K562 (cell line): ENCODE measurements around the gene MRPS33. TPM values are rescaled to one million over a fixed set of nuclear protein-coding genes. Genes with fewer than 3 reads are reported as not detected.

Source experiments
- CHCHD3 ChIP-seq: fragments of 250-450 bp; sonication (Bioruptor Pico); IDR thresholded peaks from 2 replicates; pipeline ENCODE4 v2.1.2; 2022; ENCODE audit warnings: mild to moderate bottlenecking
- GATAD2B ChIP-seq: fragments of 450-650 bp; IDR thresholded peaks from 2 replicates; pipeline ENCODE4 v1.6.1; 2017; ENCODE audit warnings: mild to moderate bottlenecking, borderline replicate concordance
- HIVEP1 ChIP-seq: fragments of 250-450 bp; sonication (Bioruptor Pico); IDR thresholded peaks from 2 replicates; pipeline ENCODE4 v1.4.0; 2020; ENCODE audit warnings: mild to moderate bottlenecking
- HNRNPK ChIP-seq: fragments of 200-400 bp; formaldehyde crosslinking; IDR thresholded peaks from one replicate; pipeline ENCODE4 v1.6.1; 2018; ENCODE audit warnings: mild to moderate bottlenecking, low read depth, low read length; ENCODE audit not compliant: poor library complexity, severe bottlenecking
- KAT7 ChIP-seq: sonication (generic); formaldehyde crosslinking; IDR thresholded peaks from 2 replicates; pipeline ENCODE4 v1.8.0; 2022; ENCODE audit warnings: missing genetic modification reagents, mild to moderate bottlenecking, borderline replicate concordance
- LEF1 ChIP-seq: fragments of 450-650 bp; IDR thresholded peaks from 2 replicates; pipeline ENCODE4 v1.6.1; 2016; ENCODE audit warnings: mild to moderate bottlenecking
- RBM39 ChIP-seq: fragments of 200-400 bp; formaldehyde crosslinking; optimal IDR thresholded peaks from 2 replicates; pipeline ENCODE3; 2018; ENCODE audit warnings: low read depth, low read length
- RNF2 ChIP-seq: sonication (generic); IDR thresholded peaks from 2 replicates; pipeline ENCODE4 v1.6.1; 2016
- SIRT6 ChIP-seq: IDR thresholded peaks from one replicate; pipeline ENCODE4 v1.6.1; 2012; ENCODE audit warnings: low read depth, mild to moderate bottlenecking, control low read depth, inconsistent platforms, low read length, moderate library complexity
- SMARCC2 ChIP-seq: fragments of 450-650 bp; IDR thresholded peaks from 2 replicates; pipeline ENCODE4 v1.6.1; 2017; ENCODE audit warnings: antibody characterized with exemption, moderate library complexity, mild to moderate bottlenecking, low read depth
- TCF15 ChIP-seq: fragments of 250-450 bp; sonication (Bioruptor Pico); IDR thresholded peaks from 2 replicates; pipeline ENCODE4 v1.8.0; 2022; ENCODE audit warnings: moderate library complexity, mild to moderate bottlenecking, inconsistent platforms
- ZNF277 ChIP-seq: fragments of 250-450 bp; sonication (Bioruptor Pico); IDR thresholded peaks from 2 replicates; pipeline ENCODE4 v1.8.0; 2022; ENCODE audit warnings: inconsistent platforms, mild to moderate bottlenecking, moderate library complexity, borderline replicate concordance
- ZNF282 ChIP-seq: sonication (generic); formaldehyde crosslinking; IDR thresholded peaks from 2 replicates; pipeline ENCODE4 v1.8.1; 2023; ENCODE audit warnings: missing genetic modification reagents
- ZNF436 ChIP-seq: fragments of 250-450, 450-650 bp; sonication (Bioruptor Pico); formaldehyde crosslinking; IDR thresholded peaks from 2 replicates; pipeline ENCODE4 v1.7.0; 2020; ENCODE audit warnings: mild to moderate bottlenecking
- ZNF695 ChIP-seq: fragments of 450-650 bp; formaldehyde crosslinking; IDR thresholded peaks from 2 replicates; pipeline ENCODE4 v1.4.0; 2020; ENCODE audit warnings: mild to moderate bottlenecking, moderate library complexity
- ZNF830 ChIP-seq: fragments of 250-450 bp; sonication (Bioruptor Pico); IDR thresholded peaks from 2 replicates; pipeline ENCODE4 v1.5.0; 2021; ENCODE audit warnings: mild to moderate bottlenecking
- ZSCAN29 ChIP-seq: fragments of 450-650 bp; IDR thresholded peaks from 2 replicates; pipeline ENCODE4 v1.6.1; 2017
- polyA plus RNA-seq, 8 experiments: library from polyadenylated mRNA; depleted of rRNA in 4 of 8; stranded (reverse) in 5 of 8; unstranded in 3 of 8; fragments of >200 nt; fragmentation: Nextera tagmentation in 2 of 8; fragmentation: Illumina TruSeq in 1 of 8; extraction: Ambion mirVana in 2 of 8; extraction: Trizol in 1 of 8; gene quantifications; 2 replicates each; pipeline versions ENCODE4 v1.2.1 to v1.2.3, GENCODE V29; 2011 to 2014; ENCODE audit warnings: inconsistent platforms in 1 of 8, missing spikeins in 1 of 8
- total RNA-seq, 7 experiments: library from RNA; depleted of rRNA in 6 of 7; stranded (reverse); fragments of >200 nt in 6 of 7; fragmentation: Illumina TruSeq in 2 of 7; extraction: Trizol in 2 of 7; gene quantifications; 2 replicates each; pipeline versions ENCODE4 v1.2.1 to v1.2.3, GENCODE V29; 2011 to 2021; ENCODE audit warnings: low replicate concordance in 1 of 7
- TF ChIP-seq, protein P1 (sequence below): sonication (generic); formaldehyde crosslinking; IDR thresholded peaks from 2 replicates; pipeline ENCODE4 v1.8.1; 2023; ENCODE audit warnings: mild to moderate bottlenecking, missing genetic modification reagents
- TF ChIP-seq, protein P2 (sequence below), 3 experiments: fragments of 200-800 bp in 1 of 3; sonication (Bioruptor generic) in 1 of 3; sonication (generic) in 1 of 3; formaldehyde crosslinking in 1 of 3; IDR thresholded peaks; 2 replicates each; pipeline versions ENCODE4 v1.6.1 to v1.8.0; 2016 to 2022; ENCODE audit warnings: mild to moderate bottlenecking in 2 of 3, missing compliant biosample characterization in 2 of 3, missing genetic modification characterization in 2 of 3, missing genetic modification reagents in 1 of 3
- TF ChIP-seq, protein P3 (sequence below): fragments of 250-450 bp; sonication (Bioruptor Pico); IDR thresholded peaks from 2 replicates; pipeline ENCODE4 v1.8.0; 2022; ENCODE audit warnings: inconsistent platforms
- TF ChIP-seq, protein P4 (sequence below): fragments of 450-650 bp; IDR thresholded peaks from 2 replicates; pipeline ENCODE4 v1.6.1; 2016

Gene MRPS33
- total and polyA plus RNA-seq, 9 of the 15 experiments (the other 6 are each of a cell fraction or from before 2014, with no cell fraction given): 81.1 to 442 (median 149) TPM

DNA sequence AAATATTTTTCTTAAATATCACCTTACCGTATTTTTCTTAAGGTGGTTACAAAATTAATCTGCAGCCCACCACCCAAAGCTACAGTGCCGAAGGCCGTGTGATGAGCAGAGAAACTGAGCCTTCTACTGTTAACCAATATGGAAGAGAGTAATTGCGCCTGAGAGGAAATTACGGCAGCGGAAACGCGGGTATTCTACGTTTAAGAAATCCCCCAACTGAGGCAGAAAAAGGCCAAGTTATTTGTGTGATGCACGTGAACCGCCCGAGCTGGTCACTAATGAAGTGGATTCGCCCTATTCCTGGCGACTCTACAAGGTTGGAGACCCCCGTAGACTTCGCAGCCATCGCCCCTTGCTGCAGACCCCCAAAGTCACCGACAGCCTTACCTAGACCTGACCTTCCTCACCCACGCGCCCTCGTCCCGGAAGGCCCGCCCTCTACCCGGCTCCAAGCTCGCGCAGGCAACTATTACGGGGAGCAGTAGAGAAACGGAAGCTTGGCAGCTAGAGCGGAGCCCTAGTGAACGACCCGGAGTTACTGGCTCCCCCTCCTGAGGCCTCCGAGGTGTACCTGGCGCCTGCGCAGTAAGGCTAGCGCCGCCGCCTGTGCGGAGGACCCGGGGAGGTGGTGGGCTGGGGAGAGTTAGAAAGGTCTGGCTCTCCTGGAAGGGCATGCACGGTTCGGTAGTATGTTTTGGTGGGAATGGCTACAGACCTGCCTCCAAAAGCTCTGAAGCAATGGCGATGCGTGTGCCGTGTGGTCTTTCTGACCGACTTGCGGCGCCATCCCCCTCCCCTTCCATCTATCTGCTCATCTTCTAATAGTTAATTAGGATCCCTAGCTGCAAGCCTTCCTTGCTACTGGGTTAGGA is at the start of gene MRPS33 (continued):
- no peak for TF ChIP-seq TCF15 (CRISPR knock-in tag)
- TF ChIP-seq LEF1: no peak
- TF ChIP-seq, protein P1, sequence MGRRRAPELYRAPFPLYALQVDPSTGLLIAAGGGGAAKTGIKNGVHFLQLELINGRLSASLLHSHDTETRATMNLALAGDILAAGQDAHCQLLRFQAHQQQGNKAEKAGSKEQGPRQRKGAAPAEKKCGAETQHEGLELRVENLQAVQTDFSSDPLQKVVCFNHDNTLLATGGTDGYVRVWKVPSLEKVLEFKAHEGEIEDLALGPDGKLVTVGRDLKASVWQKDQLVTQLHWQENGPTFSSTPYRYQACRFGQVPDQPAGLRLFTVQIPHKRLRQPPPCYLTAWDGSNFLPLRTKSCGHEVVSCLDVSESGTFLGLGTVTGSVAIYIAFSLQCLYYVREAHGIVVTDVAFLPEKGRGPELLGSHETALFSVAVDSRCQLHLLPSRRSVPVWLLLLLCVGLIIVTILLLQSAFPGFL: no peak
- peak; percentile 88; the same call in 1 of the 2 replicates for TF ChIP-seq ZNF830 (CRISPR knock-in tag)
- no peak for TF ChIP-seq ZNF282 (CRISPR knock-in tag)
- no peak for TF ChIP-seq HIVEP1 (CRISPR knock-in tag)
- peak; percentile 48; the same call in 1 of the 2 replicates for TF ChIP-seq KAT7 (CRISPR knock-in tag)
- no peak for TF ChIP-seq ZNF436 (CRISPR knock-in tag)
- TF ChIP-seq, protein P2, sequence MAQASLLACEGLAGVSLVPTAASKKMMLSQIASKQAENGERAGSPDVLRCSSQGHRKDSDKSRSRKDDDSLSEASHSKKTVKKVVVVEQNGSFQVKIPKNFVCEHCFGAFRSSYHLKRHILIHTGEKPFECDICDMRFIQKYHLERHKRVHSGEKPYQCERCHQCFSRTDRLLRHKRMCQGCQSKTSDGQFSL (CRISPR knock-in tag; IDR thresholded peaks at IDR 0.05): peak; percentile 65; the same call in 1 of the 2 replicates
- TF ChIP-seq, protein P2 (tag; IDR thresholded peaks at IDR 0.05): no peak
- peak; percentile 94 for TF ChIP-seq RBM39
- TF ChIP-seq RNF2: peak; percentile 56; the same call in 1 of the 2 replicates
- no peak for TF ChIP-seq ZNF277 (CRISPR knock-in tag)
- 0 out of 2 replicates have a peak, but pooled peaks have one; percentile 30 for TF ChIP-seq GATAD2B
- no peak for TF ChIP-seq ZNF695 (CRISPR knock-in tag)
- no peak for TF ChIP-seq SMARCC2
- TF ChIP-seq HNRNPK: no peak
- TF ChIP-seq, protein P3, sequence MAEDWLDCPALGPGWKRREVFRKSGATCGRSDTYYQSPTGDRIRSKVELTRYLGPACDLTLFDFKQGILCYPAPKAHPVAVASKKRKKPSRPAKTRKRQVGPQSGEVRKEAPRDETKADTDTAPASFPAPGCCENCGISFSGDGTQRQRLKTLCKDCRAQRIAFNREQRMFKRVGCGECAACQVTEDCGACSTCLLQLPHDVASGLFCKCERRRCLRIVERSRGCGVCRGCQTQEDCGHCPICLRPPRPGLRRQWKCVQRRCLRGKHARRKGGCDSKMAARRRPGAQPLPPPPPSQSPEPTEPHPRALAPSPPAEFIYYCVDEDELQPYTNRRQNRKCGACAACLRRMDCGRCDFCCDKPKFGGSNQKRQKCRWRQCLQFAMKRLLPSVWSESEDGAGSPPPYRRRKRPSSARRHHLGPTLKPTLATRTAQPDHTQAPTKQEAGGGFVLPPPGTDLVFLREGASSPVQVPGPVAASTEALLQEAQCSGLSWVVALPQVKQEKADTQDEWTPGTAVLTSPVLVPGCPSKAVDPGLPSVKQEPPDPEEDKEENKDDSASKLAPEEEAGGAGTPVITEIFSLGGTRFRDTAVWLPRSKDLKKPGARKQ: 0 out of 2 replicates have a peak, but pooled peaks have one; percentile 17
- TF ChIP-seq SIRT6: no peak
- TF ChIP-seq CHCHD3 (CRISPR knock-in tag): 0 out of 2 replicates have a peak, but pooled peaks have one; percentile 45
- TF ChIP-seq ZSCAN29: no peak; the same call in 1 of the 2 replicates
- TF ChIP-seq, protein P4, sequence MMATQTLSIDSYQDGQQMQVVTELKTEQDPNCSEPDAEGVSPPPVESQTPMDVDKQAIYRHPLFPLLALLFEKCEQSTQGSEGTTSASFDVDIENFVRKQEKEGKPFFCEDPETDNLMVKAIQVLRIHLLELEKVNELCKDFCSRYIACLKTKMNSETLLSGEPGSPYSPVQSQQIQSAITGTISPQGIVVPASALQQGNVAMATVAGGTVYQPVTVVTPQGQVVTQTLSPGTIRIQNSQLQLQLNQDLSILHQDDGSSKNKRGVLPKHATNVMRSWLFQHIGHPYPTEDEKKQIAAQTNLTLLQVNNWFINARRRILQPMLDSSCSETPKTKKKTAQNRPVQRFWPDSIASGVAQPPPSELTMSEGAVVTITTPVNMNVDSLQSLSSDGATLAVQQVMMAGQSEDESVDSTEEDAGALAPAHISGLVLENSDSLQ: peak; percentile 23
